MM.1S (cell line): ENCODE measurements around the gene FARS2.

ENCODE experiments used
- EZH2 ChIP-seq: fragments of 300-600 bp; sonication (generic); optimal IDR thresholded peaks from 2 replicates; pipeline ENCODE3; 2017; ENCODE audit warnings: low read depth, mild to moderate bottlenecking, antibody characterized with exemption, low read length, mixed read lengths
- EZH2phosphoT487 ChIP-seq: fragments of 300-600 bp; sonication (generic); IDR thresholded peaks from 2 replicates; pipeline ENCODE4 v1.6.1; 2018; ENCODE audit warnings: antibody characterized with exemption, low read length
- TF ChIP-seq, protein P1 (sequence below): fragments of 300-600 bp; sonication (generic); IDR thresholded peaks from 2 replicates; pipeline ENCODE4 v1.5.1; 2016; ENCODE audit warnings: antibody characterized with exemption, low read length, mixed read lengths

DNA sequence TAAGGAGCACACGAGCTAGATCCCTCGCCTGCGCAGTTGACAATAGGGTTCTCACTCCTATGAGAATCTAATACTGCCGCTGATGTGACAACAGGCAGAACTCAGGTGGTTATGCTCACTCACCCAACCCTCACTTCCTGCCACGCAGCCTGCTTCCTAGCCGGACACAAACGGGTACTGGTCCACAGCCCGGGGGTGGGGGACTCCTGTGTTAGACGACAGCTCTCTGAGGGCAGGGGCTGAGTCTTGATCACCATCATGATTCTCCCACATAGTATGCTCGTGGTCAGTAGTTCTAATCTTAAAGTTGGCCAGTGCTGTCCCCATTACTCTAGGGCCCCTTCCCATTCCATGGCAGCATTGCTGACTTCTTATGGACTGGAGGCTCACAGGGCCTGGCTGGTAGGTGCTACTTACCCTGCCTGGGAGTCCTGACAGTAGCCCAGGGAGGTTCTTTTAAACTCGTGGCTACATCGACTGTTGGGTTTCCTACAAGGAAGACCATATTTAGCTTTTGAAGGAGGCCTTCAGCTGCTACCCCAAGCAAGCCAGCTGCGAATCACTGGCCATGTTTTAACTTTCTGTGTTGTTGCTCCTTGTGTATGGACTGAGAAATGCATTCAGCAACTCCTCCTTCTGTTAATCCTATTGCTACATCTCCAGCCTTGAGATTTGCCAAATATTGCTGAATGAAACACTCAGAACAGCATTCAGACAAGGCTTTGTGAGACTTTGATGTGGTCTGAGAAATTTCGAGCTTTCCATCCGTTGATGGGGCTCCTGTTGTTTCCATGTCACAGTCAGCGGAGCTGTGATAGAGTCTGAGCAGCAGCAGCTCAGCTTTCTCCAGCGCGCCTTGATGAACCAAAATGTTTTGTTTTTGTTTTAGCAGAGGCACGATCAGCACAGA, 445.1 kb downstream of the FARS2 start:
- TF ChIP-seq, protein P1, sequence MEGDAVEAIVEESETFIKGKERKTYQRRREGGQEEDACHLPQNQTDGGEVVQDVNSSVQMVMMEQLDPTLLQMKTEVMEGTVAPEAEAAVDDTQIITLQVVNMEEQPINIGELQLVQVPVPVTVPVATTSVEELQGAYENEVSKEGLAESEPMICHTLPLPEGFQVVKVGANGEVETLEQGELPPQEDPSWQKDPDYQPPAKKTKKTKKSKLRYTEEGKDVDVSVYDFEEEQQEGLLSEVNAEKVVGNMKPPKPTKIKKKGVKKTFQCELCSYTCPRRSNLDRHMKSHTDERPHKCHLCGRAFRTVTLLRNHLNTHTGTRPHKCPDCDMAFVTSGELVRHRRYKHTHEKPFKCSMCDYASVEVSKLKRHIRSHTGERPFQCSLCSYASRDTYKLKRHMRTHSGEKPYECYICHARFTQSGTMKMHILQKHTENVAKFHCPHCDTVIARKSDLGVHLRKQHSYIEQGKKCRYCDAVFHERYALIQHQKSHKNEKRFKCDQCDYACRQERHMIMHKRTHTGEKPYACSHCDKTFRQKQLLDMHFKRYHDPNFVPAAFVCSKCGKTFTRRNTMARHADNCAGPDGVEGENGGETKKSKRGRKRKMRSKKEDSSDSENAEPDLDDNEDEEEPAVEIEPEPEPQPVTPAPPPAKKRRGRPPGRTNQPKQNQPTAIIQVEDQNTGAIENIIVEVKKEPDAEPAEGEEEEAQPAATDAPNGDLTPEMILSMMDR: no peak
- TF ChIP-seq EZH2phosphoT487 (no peak), EZH2 (no peak)
